ENCODE measurements around the gene GSDME.

GRCh38 chr7:24723178-24723530 lies 34.1 kb downstream of the GSDME start:
- TF ChIP-seq POLR2AphosphoS5 (IDR thresholded peaks at IDR 0.05; ENCODE audit: borderline replicate concordance, low read depth, low read length): no peak
- no peak for TF ChIP-seq EZH2 (IDR thresholded peaks at IDR 0.05)
- no peak for TF ChIP-seq FOXP2 (optimal IDR thresholded peaks at IDR 0.05; ENCODE audit: control extremely low read depth, extremely low read length, insufficient read depth)

Measured in SK-N-MC (cell line).